Epidermal melanocyte (primary cell): ENCODE measurements around the gene ZNF668.
"Not testable (repeated sequence)": the region's sequence is repeated elsewhere in the genome, so short reads cannot be mapped to it uniquely, and the experiment has no call there.

Experiments used
- DNase-seq: peaks from one replicate; pipeline ENCODE4 v3.0.0; 2011; ENCODE audit warnings: low spot score; ENCODE audit not compliant: insufficient read length

ZNF668 gene

GRCh38 chr16:31013292-31013691 is 60.7 kb downstream of the ZNF668 start:
- DNase-seq, result not testable (repeated sequence)

- DNase-seq, result not testable (repeated sequence)
Measured at GRCh38 chr16:31011815-31012214, 62.2 kb downstream of the ZNF668 start.
